NB4 (cell line): ENCODE measurements around the gene ACO1.

Experiments used
- POLR2A ChIP-seq: IDR thresholded peaks from 2 replicates; pipeline ENCODE4 v1.6.1; 2011; ENCODE audit warnings: mild to moderate bottlenecking; ENCODE audit not compliant: insufficient read length; ENCODE audit errors: extremely low read depth
- TF ChIP-seq, protein P1 (sequence below): IDR thresholded peaks from one replicate; pipeline ENCODE4 v1.5.1; 2012; ENCODE audit warnings: low read depth, low read length

GRCh38 chr9:32441678-32442077, 57.2 kb downstream of the ACO1 start:
- TF ChIP-seq, protein P1, sequence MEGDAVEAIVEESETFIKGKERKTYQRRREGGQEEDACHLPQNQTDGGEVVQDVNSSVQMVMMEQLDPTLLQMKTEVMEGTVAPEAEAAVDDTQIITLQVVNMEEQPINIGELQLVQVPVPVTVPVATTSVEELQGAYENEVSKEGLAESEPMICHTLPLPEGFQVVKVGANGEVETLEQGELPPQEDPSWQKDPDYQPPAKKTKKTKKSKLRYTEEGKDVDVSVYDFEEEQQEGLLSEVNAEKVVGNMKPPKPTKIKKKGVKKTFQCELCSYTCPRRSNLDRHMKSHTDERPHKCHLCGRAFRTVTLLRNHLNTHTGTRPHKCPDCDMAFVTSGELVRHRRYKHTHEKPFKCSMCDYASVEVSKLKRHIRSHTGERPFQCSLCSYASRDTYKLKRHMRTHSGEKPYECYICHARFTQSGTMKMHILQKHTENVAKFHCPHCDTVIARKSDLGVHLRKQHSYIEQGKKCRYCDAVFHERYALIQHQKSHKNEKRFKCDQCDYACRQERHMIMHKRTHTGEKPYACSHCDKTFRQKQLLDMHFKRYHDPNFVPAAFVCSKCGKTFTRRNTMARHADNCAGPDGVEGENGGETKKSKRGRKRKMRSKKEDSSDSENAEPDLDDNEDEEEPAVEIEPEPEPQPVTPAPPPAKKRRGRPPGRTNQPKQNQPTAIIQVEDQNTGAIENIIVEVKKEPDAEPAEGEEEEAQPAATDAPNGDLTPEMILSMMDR, result no peak
- no peak for TF ChIP-seq POLR2A
